H1 (cell line): Measurements from ENCODE around the gene ZNF415. TPM values are rescaled to one million over a fixed set of nuclear protein-coding genes. Genes with fewer than 3 reads are reported as not detected.

ENCODE experiments used
- CTCF ChIA-PET: fragments of 300-600 bp; sonication (Branson Sonifier 250); formaldehyde crosslinking; loops from one replicate; lab custom pipeline; 2021; ENCODE audit not compliant: partially characterized antibody; lab: Charles Lee
- POLR2A ChIA-PET: fragments of 300-600 bp; sonication (Branson Sonifier 250); formaldehyde crosslinking; loops from one replicate; lab custom pipeline; 2021; ENCODE audit warnings: inconsistent platforms; ENCODE audit not compliant: partially characterized antibody; lab: Charles Lee
- DNase-seq, 2 experiments: peaks; one replicate each; pipeline versions ENCODE4 v3.0.0 to v3.0.0-alpha.2; 2010 to 2022; ENCODE audit warnings: low spot score in 2 of 2, low read depth in 1 of 2, mixed read lengths in 1 of 2
- FAIRE-seq: peaks from 2 replicates; lab custom pipeline; 2011; peaks lifted over from hg19 to GRCh38; lab: Jason Lieb, UNC
- H2AFZ ChIP-seq: 2 replicates; pipeline ENCODE4 v1.8.1; 2012; ENCODE audit warnings: low read length, inconsistent platforms
- H2AK5ac ChIP-seq: 2 replicates; pipeline ENCODE4 v1.6.1; 2013; ENCODE audit warnings: low read depth, low read length
- H2BK120ac ChIP-seq: replicated peaks from 2 replicates; pipeline ENCODE3; 2013; ENCODE audit warnings: low read depth, low read length, inconsistent platforms
- H2BK12ac ChIP-seq: 2 replicates; pipeline ENCODE4 v1.6.1; 2013; ENCODE audit warnings: low read depth, low read length
- H2BK15ac ChIP-seq: 2 replicates; pipeline ENCODE4 v1.6.1; 2013; ENCODE audit warnings: low read length
- H2BK20ac ChIP-seq: 2 replicates; pipeline ENCODE4 v1.6.1; 2013; ENCODE audit warnings: low read length
- H2BK5ac ChIP-seq: 2 replicates; pipeline ENCODE4 v1.6.1; 2013; ENCODE audit warnings: low read depth, low read length
- H3K14ac ChIP-seq: 2 replicates; pipeline ENCODE4 v1.6.1; 2013; ENCODE audit warnings: inconsistent platforms; ENCODE audit not compliant: insufficient read length
- H3K18ac ChIP-seq: 2 replicates; pipeline ENCODE4 v1.6.1; 2013; ENCODE audit warnings: low read length; ENCODE audit errors: extremely low read depth
- H3K23ac ChIP-seq: 2 replicates; pipeline ENCODE4 v1.6.1; 2013; ENCODE audit warnings: inconsistent platforms; ENCODE audit not compliant: insufficient read length
- H3K23me2 ChIP-seq: 2 replicates; pipeline ENCODE4 v1.6.1; 2013; ENCODE audit warnings: low read depth, low read length
- H3K27ac ChIP-seq: 2 replicates; pipeline ENCODE4 v1.6.1; 2011; ENCODE audit warnings: low read depth, low read length, inconsistent platforms
- H3K27me3 ChIP-seq, 4 experiments: replicated peaks in 1 of 4; 1 replicate in 1 of 4; 2 replicates in 3 of 4; pipeline versions ENCODE4 v1.6.1 to v1.8.1; 2011 to 2013; ENCODE audit warnings: low read length in 3 of 4, mild to moderate bottlenecking in 3 of 4, inconsistent platforms in 2 of 4, mixed read lengths in 2 of 4, moderate library complexity in 1 of 4; ENCODE audit not compliant: control insufficient read depth in 3 of 4, insufficient read depth in 3 of 4; ENCODE audit errors: extremely low read depth in 1 of 4
- H3K36me3 ChIP-seq, 4 experiments: 2 replicates each; pipeline versions ENCODE4 v1.6.1 to v1.8.1; 2011 to 2013; ENCODE audit warnings: mild to moderate bottlenecking in 4 of 4, low read length in 3 of 4, moderate library complexity in 2 of 4, control low read depth in 1 of 4, inconsistent platforms in 1 of 4; ENCODE audit not compliant: insufficient read depth in 4 of 4, control insufficient read depth in 2 of 4
- H3K4ac ChIP-seq: replicated peaks from 2 replicates; pipeline ENCODE3; 2013; ENCODE audit warnings: low read length, low read depth, mixed read lengths, inconsistent platforms; ENCODE audit not compliant: insufficient read length
- H3K4me1 ChIP-seq, 4 experiments: replicated peaks in 1 of 4; 1 replicate in 1 of 4; 2 replicates in 3 of 4; pipeline versions ENCODE4 v1.6.1 to v1.8.1; 2011 to 2013; ENCODE audit warnings: low read length in 3 of 4, inconsistent platforms in 2 of 4, mixed read lengths in 1 of 4; ENCODE audit not compliant: insufficient read depth in 4 of 4, control insufficient read depth in 3 of 4
- H3K4me2 ChIP-seq, 2 experiments: 2 replicates each; pipeline versions ENCODE4 v1.6.1 to v1.8.1; 2011 to 2013; ENCODE audit warnings: low read depth in 2 of 2, low read length in 2 of 2, control low read depth in 1 of 2, inconsistent platforms in 1 of 2, mild to moderate bottlenecking in 1 of 2; ENCODE audit not compliant: insufficient read depth in 1 of 2
- H3K4me3 ChIP-seq, 4 experiments: fragments of 200-600, 300-600 bp in 1 of 4; sonication (generic), shearing (Covaris generic), sonication (Bioruptor Twin) in 1 of 4; 2 replicates each; pipeline versions ENCODE4 v1.5.1 to v1.8.1; 2011 to 2016; ENCODE audit warnings: low read length in 4 of 4, low read depth in 3 of 4, control low read depth in 2 of 4, inconsistent platforms in 2 of 4, mild to moderate bottlenecking in 2 of 4, mixed read lengths in 1 of 4, moderate library complexity in 1 of 4; ENCODE audit not compliant: insufficient read depth in 2 of 4; ENCODE audit errors: extremely low read depth in 1 of 4
- H3K56ac ChIP-seq: replicated peaks from 2 replicates; pipeline ENCODE3; 2013; ENCODE audit warnings: low read depth, mild to moderate bottlenecking, mixed read lengths, low read length, inconsistent platforms; ENCODE audit not compliant: insufficient read length
- H3K79me1 ChIP-seq: 2 replicates; pipeline ENCODE4 v1.6.1; 2013; ENCODE audit warnings: low read depth, low read length, control low read depth
- H3K79me2 ChIP-seq, 2 experiments: 2 replicates each; pipeline versions ENCODE4 v1.6.1 to v1.8.1; 2012 to 2013; ENCODE audit warnings: low read length in 2 of 2, mild to moderate bottlenecking in 2 of 2, inconsistent platforms in 1 of 2; ENCODE audit not compliant: insufficient read depth in 2 of 2, control insufficient read depth in 1 of 2
- H3K9ac ChIP-seq, 4 experiments: replicated peaks in 1 of 4; 1 replicate in 1 of 4; 2 replicates in 3 of 4; pipeline versions ENCODE4 v1.6.1 to v1.8.1; 2011 to 2013; ENCODE audit warnings: low read depth in 3 of 4, low read length in 3 of 4, control low read depth in 2 of 4, mild to moderate bottlenecking in 2 of 4, moderate library complexity in 2 of 4, inconsistent platforms in 1 of 4; ENCODE audit errors: extremely low read depth in 1 of 4
- H3K9me3 ChIP-seq, 2 experiments: 2 replicates each; pipeline versions ENCODE4 v1.6.1 to v1.8.1; 2012 to 2013; ENCODE audit warnings: mild to moderate bottlenecking in 2 of 2, moderate library complexity in 2 of 2, control low read depth in 1 of 2, inconsistent platforms in 1 of 2, low read depth in 1 of 2, low read length in 1 of 2, mixed read lengths in 1 of 2; ENCODE audit not compliant: insufficient read depth in 2 of 2
- H4K20me1 ChIP-seq, 2 experiments: replicated peaks in 1 of 2; 2 replicates each; pipeline versions ENCODE3 to v1.8.1; 2011 to 2013; ENCODE audit warnings: inconsistent platforms in 2 of 2, low read length in 2 of 2, mild to moderate bottlenecking in 1 of 2; ENCODE audit not compliant: insufficient read depth in 2 of 2, control insufficient read depth in 1 of 2
- H4K5ac ChIP-seq: 2 replicates; pipeline ENCODE4 v1.6.1; 2013; ENCODE audit warnings: low read length, low read depth, mixed read lengths, inconsistent platforms; ENCODE audit not compliant: insufficient read length
- H4K8ac ChIP-seq: 2 replicates; pipeline ENCODE4 v1.8.0; 2013; ENCODE audit warnings: mild to moderate bottlenecking, moderate library complexity, low read length, inconsistent platforms; ENCODE audit not compliant: insufficient read depth; ENCODE audit errors: extremely low read depth
- H4K91ac ChIP-seq: replicated peaks from 2 replicates; pipeline ENCODE3; 2013; ENCODE audit warnings: low read length, mixed read lengths, inconsistent platforms; ENCODE audit not compliant: insufficient read length
- CHD2 ChIP-seq: IDR thresholded peaks from 2 replicates; pipeline ENCODE4 v1.6.1; 2012; ENCODE audit warnings: low read length, improper control_type of control experiment
- CREB1 ChIP-seq: IDR thresholded peaks from 2 replicates; pipeline ENCODE4 v1.6.1; 2012; ENCODE audit warnings: inconsistent platforms
- EP300 ChIP-seq, 2 experiments: IDR thresholded peaks; 1 replicate in 1 of 2; 2 replicates in 1 of 2; pipeline ENCODE4 v1.6.1; 2011 to 2012; ENCODE audit warnings: low read depth in 2 of 2, low read length in 2 of 2, mild to moderate bottlenecking in 2 of 2, borderline replicate concordance in 1 of 2, inconsistent platforms in 1 of 2, moderate library complexity in 1 of 2
- KDM1A ChIP-seq: fragments of 200-600, 300-600 bp; sonication (generic); IDR thresholded peaks from 2 replicates; pipeline ENCODE4 v1.7.1; 2016; ENCODE audit warnings: mild to moderate bottlenecking, low read length, borderline replicate concordance
- PHF8 ChIP-seq: fragments of 200-600 bp; sonication (generic); conservative IDR thresholded peaks from 2 replicates; pipeline ENCODE4 v1.7.1; 2012; ENCODE audit warnings: low read depth, mild to moderate bottlenecking, inconsistent platforms, low read length, moderate library complexity
- SAP30 ChIP-seq: fragments of 300-600 bp; sonication (generic); IDR thresholded peaks from 2 replicates; pipeline ENCODE4 v1.7.1; 2012; ENCODE audit warnings: low read length, moderate library complexity, mild to moderate bottlenecking, inconsistent platforms; ENCODE audit not compliant: insufficient read depth, insufficient replicate concordance
- SIX5 ChIP-seq: IDR thresholded peaks from 2 replicates; pipeline ENCODE4 v1.6.1; 2011; ENCODE audit warnings: mild to moderate bottlenecking, low read depth, low read length
- SUZ12 ChIP-seq: fragments of 200-600 bp; sonication (generic); IDR thresholded peaks from 2 replicates; pipeline ENCODE4 v1.6.1; 2012; ENCODE audit warnings: mild to moderate bottlenecking, inconsistent platforms, low read length, moderate library complexity, mixed read lengths
- TCF12 ChIP-seq: IDR thresholded peaks from 2 replicates; pipeline ENCODE4 v1.6.1; 2011; ENCODE audit warnings: low read depth, mild to moderate bottlenecking, low read length
- WGBS, 2 experiments: shearing (Covaris generic) in 1 of 2; methylation state at CpG; one replicate each; pipeline versions ENCODE4 v1.1.6 to v1.1.7; 2013 to 2015; ENCODE audit warnings: low lambda C conversion rate in 2 of 2, mixed read lengths in 2 of 2, inconsistent platforms in 1 of 2, low coverage in 1 of 2, missing lambda C conversion rate in 1 of 2; ENCODE audit not compliant: insufficient replicate concordance in 2 of 2, insufficient coverage in 1 of 2, insufficient read length in 1 of 2; ENCODE audit errors: extremely low coverage in 1 of 2, missing lambda C conversion rate in 1 of 2; 5-methylcytosine and 5-hydroxymethylcytosine counted together
- polyA plus RNA-seq, 7 experiments: library from polyadenylated mRNA; depleted of rRNA in 3 of 7; stranded (reverse) in 5 of 7; unstranded in 2 of 7; fragments of >200 nt in 5 of 7; fragments of 200-250 nt in 2 of 7; gene quantifications; 1 replicate in 5 of 7; 2 replicates in 1 of 7; 4 replicates in 1 of 7; pipeline versions ENCODE4 v1.2.1 to v1.2.3, GENCODE V29; 2011 to 2013; ENCODE audit warnings: missing spikeins in 2 of 7, mixed read lengths in 2 of 7
- total RNA-seq: library from RNA; stranded (reverse); fragmentation: NEBNext Ultra II Directional; extraction: Animal tissue kit (Norgen Biotek cat#: 25700); gene quantifications from 2 replicates; pipeline ENCODE4 v1.2.1, GENCODE V29; 2021

Gene ZNF415
- total and polyA plus RNA-seq, 2 of the 8 experiments (the other 6 are each of a cell fraction or from before 2014, with no cell fraction given), result 5.8 to 9.7 TPM

DNA sequence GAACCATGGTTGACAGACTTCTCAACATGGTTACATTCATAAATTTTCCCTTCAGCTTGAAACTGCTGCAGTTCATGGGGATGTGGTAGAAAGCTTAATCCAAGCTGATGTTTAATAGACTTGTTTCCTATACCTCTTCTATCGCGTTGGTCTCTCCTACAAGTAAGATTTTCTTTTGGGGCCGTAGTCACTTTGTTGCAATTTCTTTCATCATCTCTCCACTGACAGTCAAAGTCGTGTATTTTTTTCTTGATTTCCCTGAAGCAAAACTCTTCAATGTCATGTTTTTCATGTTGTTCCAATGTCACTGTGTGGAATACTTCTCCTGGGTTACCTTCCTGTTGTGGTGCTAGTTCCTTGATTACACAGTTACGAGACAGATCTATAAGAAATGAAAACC lies 23.2 kb downstream of the ZNF415 start:
- Histone ChIP-seq H3K14ac (no peak overlapping the region), H3K79me2 (no peaks in the 10 kb centered on the region), H3K4me3 (no peak overlapping the region), H2BK12ac (no peak overlapping the region), H4K5ac (no peak overlapping the region), H2BK15ac (no peak overlapping the region), H2BK20ac (no peak overlapping the region), H2BK5ac (no peak overlapping the region), H2AFZ (no peak overlapping the region), H3K23me2 (no peaks in the 10 kb centered on the region), H4K91ac (no peak overlapping the region)
- FAIRE-seq (no peak), DNase-seq (no peak)
- POLR2A ChIA-PET, result no interaction called here
- CTCF ChIA-PET, result no interaction called here
- TF ChIP-seq SIX5 (no peak), EP300 (IDR thresholded peaks at IDR 0.05; ENCODE audit: borderline replicate concordance in 1 of 2, low read depth in 2 of 2, low read length in 2 of 2) (no peak), CHD2 (no peak), SAP30 (no peak), PHF8 (no peak), TCF12 (no peak), KDM1A (no peak), CREB1 (no peak), SUZ12 (no peak)
- TF ChIP-seq, all 59 proteins: peak for 0
- no peaks in the 10 kb centered on the region for H3K27me3 ChIP-seq
- peaks cover 2 to 26% (median 15%) of the 10 kb centered on the region in 4 experiments; a peak in 6 of 8 replicates for H3K36me3 ChIP-seq
- no peak overlapping the region for H3K23ac ChIP-seq
- H4K8ac ChIP-seq, result no peak overlapping the region
- no peak overlapping the region for H2AK5ac ChIP-seq
- no peak overlapping the region for H2BK120ac ChIP-seq
- no peak overlapping the region for H3K4me2 ChIP-seq
- no peaks in the 10 kb centered on the region for H3K79me1 ChIP-seq
- H3K18ac ChIP-seq, result no peak overlapping the region
- H4K20me1 ChIP-seq, result no peaks in the 10 kb centered on the region
- no peak overlapping the region for H3K27ac ChIP-seq
- H3K9ac ChIP-seq, result no peak overlapping the region
- H3K9me3 ChIP-seq, result no peaks in the 10 kb centered on the region
- H3K56ac ChIP-seq, result no peak overlapping the region
- H3K4ac ChIP-seq, result no peak overlapping the region
- H3K4me1 ChIP-seq, result no peaks in the 10 kb centered on the region
- WGBS, 2 experiments, result 92% methylated on average over 5 of the region's 5 CpGs; no CpG with 5 or more reads in 1 of the 2 experiments
